Measurements from ENCODE around the gene TREM2.
A peak's percentile ranks its signal among the peaks of the same experiment; 100 is the strongest.

The TREM2 gene

DNA sequence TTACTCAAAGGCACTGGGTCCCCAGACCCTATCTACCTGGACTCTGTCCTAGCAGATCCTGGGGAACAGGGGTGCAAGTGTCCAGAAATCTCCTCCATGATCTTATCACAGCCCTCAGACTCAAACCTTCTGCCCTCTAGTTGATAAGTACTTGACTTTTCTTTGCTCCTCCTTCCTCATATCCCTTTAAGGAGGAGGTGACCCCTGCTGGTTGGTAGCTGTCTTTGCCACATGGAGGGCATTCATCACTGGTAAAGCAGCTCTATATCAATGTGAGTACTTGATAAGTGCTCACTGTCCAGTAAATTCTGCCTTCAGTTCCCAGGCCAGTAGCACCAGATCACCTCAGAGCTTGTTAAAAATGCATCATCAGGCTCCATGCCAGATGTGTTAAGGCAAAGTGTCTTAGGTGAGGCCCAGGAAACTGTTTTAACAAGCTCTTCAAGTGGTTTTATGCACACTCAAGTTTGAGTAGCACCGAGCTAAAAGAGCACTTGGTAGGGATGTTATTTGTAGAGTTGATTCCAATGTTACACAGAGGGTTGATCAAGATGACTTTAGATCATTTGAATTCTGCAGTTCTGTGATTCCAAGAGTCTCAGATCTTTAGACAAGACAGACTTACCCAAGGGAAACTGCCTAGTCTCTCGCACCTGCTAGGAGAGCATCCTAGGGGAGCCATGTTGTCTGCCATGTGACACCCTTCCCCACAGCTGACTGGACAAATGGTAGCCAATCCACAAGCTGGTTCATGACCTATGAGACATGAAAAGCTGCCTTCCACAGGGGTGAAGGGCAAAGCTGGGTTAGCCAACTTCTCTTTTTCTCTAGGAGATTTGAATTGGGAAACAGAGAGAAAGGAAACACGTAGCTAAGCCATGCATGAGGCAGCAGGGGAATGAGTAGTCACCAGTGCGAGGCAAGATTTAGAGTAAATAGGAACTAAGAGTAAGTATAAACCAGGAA lies 19.4 kb upstream of the TREM2 start:
- peak; percentile 84 for DNase-seq (ENCODE audit: low spot score)

DNA sequence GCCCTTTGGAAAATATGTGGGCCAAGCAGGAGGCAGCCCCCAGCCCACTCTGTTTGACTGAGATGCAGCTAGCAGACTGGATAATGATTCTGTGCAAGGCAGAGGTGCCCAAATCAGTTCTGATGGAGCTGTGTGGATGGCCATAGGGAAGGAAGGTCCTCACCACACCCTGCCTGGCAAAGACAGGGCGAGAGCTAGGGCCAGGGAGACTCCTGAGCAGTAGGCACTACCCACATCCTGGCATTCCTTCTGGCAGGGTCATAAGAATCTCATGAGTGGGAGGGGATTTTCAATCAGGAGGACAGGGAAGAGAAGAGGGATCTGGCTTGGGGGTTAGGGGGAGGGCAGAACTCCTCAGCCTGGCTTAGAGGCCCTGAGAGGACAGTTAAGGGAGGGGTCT lies 18.6 kb upstream of the TREM2 start:
- no peak for DNase-seq (ENCODE audit: low spot score)

- DNase-seq (ENCODE audit: low spot score): no peak
Measured at GRCh38 chr6:41179163-41179562, 16.2 kb upstream of the TREM2 start.

DNA sequence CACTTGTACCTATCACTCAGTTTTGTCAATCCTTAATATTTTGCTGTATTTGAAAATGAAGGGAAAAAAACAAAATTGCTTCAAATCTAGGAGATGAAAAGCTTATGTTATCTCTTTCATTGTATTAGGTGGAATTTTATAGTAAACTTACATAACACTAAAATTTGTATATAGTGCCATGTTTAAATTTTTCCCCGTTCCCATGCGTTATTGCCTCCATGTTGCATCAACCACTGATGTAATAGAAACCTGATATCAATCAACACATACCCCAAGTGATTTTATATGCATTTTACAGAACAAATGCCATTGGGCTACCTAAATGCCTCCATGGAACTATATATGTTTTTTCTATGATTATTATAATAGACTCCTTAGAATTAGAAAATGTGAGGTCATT lies 14.8 kb upstream of the TREM2 start:
- DNase-seq (ENCODE audit: low spot score): no peak

- DNase-seq (ENCODE audit: low spot score): no peak
Measured at GRCh38 chr6:41177287-41177686, 14.4 kb upstream of the TREM2 start.

GRCh38 chr6:41176189-41176588 lies 13.3 kb upstream of the TREM2 start:
- no peak for DNase-seq (ENCODE audit: low spot score)

DNA sequence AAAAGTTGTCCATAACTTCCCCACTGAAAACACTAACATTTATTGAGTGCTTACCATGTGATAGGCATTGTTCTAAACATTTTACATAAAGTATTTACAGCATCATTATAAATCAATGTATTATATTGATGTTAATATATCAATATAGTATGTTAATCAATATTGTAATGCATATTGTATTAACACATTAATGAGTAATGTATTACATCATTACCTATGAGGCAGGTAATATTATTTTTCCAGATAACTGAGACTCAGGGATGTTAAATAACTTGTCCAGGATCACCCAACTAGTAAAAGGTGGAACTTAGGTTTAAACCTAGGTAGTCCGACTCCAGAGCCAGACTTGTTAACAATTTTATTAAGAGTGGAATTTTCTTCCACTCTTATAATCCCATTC lies 12.2 kb upstream of the TREM2 start:
- DNase-seq (ENCODE audit: low spot score): no peak

DNA sequence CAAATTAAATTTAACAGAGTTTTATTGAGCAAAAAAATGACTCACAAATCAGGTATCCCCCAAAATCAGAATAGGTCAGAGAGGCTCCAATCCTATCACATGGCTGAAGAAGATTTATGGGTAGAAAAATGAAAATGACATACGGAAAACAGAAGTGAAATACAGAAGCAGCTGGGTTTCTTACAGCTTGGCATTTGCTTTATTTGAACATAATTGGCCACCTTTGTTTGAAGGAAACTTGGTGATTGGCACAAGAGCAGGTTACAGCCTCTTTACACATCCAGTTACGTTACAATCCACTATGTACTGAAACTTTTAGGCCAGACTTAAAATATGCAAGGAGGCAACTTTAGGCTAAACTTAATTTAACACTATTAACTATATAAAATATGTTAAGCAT lies 11.7 kb upstream of the TREM2 start:
- DNase-seq (ENCODE audit: low spot score): no peak

DNA sequence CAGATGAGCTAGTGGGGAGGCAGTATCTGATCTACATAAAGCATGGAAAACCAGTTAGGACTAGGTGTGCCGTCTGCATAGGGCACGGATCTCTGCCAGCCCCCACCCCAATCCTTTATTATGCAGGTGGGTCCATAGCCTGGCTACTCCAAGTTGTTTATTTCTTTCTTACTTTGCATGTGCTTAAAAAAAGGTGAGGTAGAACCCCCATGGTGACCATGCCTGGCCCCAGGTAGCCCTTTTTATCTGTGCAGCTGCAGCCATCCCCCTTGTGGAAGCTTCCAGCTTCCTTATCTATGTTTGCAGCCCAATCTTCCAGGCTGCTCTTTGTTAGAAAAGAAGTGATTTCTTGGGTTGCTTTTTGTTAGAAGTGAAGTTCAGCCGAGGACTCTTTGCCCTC lies 9.0 kb upstream of the TREM2 start:
- DNase-seq (ENCODE audit: low spot score): no peak

DNA sequence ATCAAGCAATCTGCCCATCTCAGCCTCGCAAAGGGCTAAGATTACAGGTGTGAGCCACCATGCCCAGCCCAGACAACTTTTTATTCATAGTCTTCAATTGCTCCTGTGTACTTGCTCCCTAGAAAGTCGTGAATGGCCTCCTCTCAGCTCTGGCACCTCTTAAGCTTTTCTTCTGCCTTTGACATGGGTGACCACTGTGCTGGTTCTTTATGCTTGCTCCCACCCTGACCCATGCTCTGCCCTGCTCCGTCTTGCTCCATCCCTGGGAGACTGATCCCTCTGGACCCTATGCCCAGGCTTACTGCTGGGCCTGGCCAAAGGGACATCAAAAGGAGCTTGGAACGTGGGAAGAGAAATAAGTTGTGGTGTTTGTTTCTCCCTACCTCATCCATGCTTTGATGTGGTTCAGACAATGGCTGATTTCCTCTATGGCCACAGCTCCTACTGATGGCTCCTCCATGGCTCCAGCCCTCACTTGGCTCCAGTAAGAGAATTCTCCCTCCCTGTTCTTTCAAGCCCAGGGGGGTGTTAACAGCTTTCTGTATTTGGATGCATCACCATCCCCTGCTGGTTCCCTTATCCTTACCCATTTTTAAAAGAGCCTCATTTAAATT lies 7.7 kb upstream of the TREM2 start:
- no peak for DNase-seq (ENCODE audit: low spot score)

GRCh38 chr6:41167173-41167963 lies 4.5 kb upstream of the TREM2 start:
- DNase-seq (ENCODE audit: low spot score): no peak

- no peak for DNase-seq (ENCODE audit: low spot score)
Measured at GRCh38 chr6:41164551-41165120, 1.7 kb upstream of the TREM2 start.

DNA sequence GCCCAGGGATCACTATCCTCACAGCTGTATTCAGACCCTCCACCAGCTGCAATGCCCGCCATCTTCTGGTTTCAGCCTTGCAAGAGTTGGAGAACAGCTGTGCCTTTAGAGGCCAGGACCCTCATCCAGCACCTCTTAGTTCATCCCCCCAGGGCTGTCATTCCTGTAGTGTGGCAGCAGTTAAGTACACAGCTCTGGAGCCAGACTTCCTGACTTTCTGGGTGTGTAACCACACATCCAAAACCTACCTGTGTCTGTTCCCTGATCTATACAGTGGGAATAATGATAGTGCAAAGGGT lies 452 bp upstream of the TREM2 start:
- DNase-seq (ENCODE audit: low spot score): no peak

GRCh38 chr6:41161851-41162552 lies 914 bp downstream of the TREM2 start:
- DNase-seq (ENCODE audit: low spot score): peak; percentile 80

DNA sequence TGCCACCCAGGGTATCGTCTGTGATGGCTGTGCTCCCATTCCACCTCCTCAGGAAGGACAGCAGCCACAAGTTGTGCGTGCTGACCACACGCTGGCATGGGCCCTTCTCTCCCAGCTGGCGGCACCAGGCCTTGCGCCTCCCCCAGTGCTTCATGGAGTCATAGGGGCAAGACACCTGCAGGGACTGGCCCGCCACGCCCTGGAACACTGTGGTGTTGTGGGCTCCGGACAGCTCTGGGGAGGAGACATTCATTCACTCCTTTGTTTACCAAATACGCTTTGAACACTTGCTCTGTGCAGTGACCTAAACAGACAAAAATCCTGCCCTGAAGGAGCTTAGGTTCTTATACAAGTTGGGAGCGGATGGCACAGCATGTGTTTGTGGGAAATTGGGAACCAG lies 1.5 kb downstream of the TREM2 start:
- no peak for DNase-seq (ENCODE audit: low spot score)

DNA sequence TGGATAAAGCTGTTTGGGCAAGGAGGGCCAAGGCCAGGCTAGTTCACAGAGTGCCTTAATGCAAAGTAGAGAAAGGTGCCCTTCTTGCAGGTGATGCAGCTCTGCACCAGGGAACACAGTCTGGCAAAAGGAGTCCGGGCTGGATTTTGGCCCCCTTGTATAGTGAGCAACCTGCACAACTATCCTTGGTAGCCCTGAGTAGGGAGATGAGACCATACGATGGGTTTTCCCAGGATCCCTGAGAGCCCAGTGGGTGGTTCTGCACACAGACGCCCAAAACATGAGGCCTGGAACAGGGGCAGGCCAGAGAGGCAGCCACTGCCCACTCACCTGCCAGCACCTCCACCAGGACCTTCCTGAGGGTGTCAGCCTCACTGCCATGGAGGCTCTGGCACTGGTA lies 2.0 kb downstream of the TREM2 start:
- DNase-seq (ENCODE audit: low spot score): no peak

DNA sequence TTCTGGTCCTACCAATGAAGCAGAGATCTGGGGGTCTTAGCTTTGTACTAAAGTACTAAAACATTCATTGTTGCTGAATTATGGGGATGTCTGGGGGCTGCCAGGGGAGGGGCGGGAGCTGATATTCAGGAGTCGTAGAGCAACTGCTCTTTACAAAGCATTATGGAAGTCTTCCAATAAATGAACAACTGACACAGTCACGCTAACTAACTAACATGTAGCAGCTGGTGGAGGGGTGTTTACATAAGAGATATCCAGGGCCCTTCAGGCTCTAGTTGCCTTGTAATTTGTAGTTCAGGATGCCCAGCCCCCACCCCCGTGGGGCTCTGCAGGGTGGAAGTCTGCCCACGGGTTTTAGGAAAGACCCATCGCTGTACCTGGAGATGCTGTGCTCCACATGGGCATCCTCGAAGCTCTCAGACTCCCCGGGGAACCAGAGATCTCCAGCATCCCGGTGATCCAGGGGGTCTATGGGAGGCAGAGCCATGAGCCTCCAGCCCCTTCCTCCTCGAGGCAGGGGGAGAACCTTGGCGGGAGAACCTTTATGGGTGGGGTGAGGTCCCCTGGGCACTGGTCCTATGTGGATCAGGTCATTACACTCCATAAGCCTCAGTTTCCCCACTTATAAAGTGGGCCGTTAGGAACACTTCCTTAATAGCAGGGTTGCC lies 3.4 kb downstream of the TREM2 start:
- no peak for DNase-seq (ENCODE audit: low spot score)

DNA sequence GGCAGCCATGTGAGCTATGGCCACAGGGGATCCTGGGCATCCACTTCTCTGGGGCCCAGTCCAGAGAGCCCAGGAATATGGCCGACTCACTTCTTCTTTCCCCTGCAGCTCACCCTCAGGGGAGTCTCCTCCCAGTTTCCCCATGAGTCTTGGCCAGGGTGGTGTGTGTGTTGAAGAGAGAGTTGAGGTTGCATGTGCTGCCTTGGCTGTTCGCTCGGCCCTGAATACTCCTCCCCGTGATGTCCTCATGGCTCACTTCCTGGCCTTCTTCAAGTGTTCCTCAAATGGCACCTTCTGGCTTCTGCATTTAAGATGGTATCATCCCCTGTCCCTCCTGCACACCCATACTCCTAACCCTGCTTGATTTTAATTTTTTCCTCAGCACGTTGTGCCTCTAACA lies 5.6 kb downstream of the TREM2 start:
- peak; percentile 64 for DNase-seq (ENCODE audit: low spot score)

DNA sequence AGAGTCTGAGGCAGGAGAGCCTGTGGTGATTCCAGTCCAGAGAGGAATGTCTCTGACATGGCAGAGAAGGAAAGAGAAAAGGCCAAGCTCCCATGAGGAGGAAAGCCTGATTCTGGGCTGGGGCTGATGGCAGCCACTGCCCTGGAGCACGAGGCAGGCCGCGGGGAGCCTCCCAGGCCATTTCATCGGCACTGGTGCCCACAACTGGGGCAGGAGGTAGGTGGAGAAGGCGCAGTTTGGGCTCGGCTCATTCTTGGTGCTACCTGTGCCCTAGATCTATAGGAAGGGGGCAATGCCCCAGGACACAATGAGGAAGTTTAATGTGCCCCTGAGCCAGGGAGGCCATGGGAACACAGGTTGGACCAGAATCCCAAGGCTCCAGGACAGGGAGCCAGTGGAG lies 6.1 kb downstream of the TREM2 start:
- DNase-seq (ENCODE audit: low spot score): no peak

GRCh38 chr6:41156001-41156400 lies 6.9 kb downstream of the TREM2 start:
- DNase-seq (ENCODE audit: low spot score): no peak

DNA sequence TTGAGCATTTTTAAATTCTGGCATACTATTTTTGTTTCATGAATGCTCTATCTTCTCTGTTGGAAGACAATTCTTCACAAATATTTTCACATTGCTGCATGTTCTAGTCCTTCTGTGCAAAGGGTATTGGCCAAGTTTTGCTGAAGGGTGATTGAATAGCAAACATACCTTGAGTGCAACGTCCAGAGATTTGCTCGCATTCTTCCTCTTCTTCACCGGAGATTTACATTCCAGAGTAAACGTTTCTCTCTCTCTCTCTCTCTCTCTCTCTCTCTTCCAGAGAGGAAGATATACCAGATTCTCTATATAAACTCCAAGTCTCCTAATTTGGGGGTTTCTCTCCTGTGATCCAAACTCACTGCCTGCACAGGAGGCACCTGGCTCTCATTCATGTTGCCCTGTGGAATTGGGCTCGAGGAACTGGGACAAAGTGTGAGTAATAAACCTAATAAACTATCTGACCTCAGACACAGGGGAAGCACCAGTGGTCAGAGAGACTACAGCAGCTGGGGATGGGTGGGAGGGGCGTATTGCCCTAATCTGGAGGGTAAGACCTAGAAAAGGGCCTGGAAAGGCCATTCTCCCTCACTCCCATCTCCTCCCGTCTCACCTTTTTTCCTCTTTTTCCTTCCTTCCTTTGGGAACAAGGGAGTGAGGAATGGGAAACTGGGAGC lies 7.6 kb downstream of the TREM2 start:
- DNase-seq (ENCODE audit: low spot score): no peak

All from pons (tissue), 1 donor.